A172 (cell line): ENCODE data around the gene KHK. TPM values are rescaled to one million over a fixed set of nuclear protein-coding genes. Genes with fewer than 3 reads are reported as not detected.

Experiments
- DNase-seq: peaks from one replicate; pipeline ENCODE4 v3.0.0-alpha.2; 2015; ENCODE audit warnings: low spot score
- total RNA-seq: library from RNA; depleted of rRNA; stranded (reverse); fragments of >200 nt; shearing (Covaris generic); gene quantifications from 2 replicates; pipeline ENCODE4 v1.2.3, GENCODE V29; 2014; rRNA removed

Gene KHK
- total RNA-seq, result 8.7 and 10.3 TPM in 2 replicates

DNA sequence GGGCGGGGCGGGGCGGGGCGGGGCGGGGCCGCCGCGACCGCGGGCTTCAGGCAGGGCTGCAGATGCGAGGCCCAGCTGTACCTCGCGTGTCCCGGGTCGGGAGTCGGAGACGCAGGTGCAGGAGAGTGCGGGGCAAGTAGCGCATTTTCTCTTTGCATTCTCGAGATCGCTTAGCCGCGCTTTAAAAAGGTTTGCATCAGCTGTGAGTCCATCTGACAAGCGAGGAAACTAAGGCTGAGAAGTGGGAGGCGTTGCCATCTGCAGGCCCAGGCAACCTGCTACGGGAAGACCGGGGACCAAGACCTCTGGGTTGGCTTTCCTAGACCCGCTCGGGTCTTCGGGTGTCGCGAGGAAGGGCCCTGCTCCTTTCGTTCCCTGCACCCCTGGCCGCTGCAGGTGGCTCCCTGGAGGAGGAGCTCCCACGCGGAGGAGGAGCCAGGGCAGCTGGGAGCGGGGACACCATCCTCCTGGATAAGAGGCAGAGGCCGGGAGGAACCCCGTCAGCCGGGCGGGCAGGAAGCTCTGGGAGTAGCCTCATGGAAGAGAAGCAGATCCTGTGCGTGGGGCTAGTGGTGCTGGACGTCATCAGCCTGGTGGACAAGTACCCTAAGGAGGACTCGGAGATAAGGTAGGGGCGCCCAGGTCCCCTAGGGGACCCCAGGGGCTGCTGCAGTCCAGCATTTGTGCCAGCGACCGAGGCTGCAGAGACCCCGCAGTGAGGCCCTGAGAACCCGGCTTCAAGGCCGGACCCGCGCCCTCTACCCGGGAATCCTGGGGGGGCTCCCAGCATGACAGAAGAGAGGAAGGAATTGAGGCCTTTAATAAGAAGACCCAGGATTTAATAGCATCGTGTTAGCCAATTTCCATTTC is at the start of gene KHK:
Gene KHK (plus strand): TSS at position 49 of the 870 bp plus-strand sequence. CDS start 488 bp downstream, at position 537.
- peak; percentile 51 for DNase-seq

DNA sequence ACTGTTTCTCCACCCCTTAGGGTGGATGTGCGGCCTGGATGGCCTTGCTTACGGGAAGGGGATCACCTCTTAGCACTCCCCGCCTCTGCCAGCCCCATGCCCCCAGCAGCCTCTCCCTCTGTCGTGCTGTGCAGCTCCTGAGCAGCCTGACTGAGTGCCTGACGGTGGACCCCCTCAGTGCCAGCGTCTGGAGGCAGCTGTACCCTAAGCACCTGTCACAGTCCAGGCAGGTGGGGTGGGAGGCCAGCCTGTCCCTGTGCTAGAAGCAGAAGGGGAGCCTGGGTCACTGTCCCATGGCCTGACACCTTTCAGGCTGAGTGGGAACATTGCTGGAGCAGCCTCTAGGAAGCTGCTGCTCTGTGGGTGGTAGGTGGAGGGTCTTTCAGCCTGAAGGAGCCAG is 48.6 kb upstream of the KHK start:
- no peak for DNase-seq

DNA sequence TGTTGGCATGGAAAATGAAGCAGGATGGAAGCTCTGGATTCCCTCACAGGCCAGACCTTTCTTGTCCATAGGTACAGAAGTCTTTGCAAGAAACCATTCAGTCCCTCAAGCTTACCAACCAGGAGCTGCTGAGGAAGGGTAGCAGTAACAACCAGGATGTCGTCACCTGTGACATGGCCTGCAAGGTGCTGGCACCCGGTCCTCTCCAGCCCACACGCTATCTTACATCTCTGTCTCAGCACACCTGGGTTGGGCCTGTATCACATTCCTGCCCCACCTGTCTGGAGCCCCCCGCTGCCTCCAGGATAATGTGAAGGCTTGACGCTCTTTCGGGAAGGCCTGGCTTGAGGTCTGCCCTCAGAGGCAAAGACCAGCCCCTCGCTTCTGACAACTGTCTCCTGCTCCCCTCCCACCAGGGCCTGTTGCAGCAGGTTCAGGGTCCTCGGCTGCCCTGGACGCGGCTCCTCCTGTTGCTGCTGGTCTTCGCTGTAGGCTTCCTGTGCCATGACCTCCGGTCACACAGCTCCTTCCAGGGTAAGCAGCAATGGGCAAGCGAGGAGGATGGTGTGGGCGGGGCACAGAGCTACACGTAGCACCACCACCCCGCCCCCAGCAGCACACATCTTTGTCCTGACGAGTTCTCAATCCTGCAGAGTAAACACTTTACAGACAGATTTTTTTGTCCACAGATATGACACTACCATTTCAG is 47.8 kb upstream of the KHK start:
- no peak for DNase-seq

DNA sequence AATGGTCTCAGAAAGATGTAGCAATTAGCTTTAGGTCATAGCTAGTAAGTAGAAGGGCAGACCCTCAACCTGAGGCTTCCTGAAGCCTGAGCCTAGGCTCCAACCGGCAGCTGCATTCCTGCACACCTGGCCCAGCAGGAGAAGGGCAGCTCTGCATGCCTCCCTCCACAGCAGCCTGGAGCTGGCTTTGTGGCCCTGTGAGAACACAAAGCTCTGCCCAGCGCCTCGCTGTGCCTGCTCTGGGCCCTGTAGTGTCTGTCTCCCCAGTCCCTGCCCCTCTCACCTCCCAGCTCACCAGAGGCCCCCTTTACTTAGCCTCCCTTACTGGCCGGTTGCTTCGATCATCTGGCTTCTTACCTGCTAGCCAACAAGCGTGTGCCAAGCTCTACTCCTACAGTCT is 47.1 kb upstream of the KHK start:
- DNase-seq, result no peak

DNA sequence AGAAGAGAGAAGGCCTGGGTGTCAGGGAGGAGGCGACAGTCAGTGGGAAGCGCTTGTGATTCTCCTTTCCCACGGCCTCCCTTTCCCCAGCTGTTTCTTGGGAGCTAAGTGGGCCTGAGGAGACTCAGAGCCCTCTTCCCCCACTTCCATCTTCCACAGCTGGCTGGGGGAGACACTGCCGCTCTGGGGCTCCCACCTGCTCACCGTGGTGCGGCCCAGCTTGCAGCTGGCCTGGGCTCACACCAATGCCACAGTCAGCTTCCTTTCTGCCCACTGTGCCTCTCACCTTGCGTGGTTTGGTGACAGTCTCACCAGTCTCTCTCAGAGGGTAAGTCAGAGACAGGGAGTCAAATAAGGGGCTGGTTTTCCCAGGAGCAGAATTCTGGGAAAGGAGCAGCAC is 46.7 kb upstream of the KHK start:
- DNase-seq, result no peak

DNA sequence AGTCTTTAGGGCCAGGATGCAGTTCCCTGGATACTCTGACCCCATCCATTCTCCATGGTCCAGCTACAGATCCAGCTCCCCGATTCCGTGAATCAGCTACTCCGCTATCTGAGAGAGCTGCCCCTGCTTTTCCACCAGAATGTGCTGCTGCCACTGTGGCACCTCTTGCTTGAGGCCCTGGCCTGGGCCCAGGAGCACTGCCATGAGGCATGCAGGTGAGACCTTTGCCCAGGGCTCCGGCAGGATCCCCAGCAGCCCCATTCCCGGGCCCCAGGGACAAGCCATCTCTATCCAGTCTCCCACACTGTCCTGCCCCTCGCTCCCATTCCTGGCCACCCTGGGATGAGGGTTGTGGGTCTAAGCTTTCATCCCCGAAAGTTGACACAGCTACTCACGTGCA is 46.3 kb upstream of the KHK start:
- no peak for DNase-seq

DNA sequence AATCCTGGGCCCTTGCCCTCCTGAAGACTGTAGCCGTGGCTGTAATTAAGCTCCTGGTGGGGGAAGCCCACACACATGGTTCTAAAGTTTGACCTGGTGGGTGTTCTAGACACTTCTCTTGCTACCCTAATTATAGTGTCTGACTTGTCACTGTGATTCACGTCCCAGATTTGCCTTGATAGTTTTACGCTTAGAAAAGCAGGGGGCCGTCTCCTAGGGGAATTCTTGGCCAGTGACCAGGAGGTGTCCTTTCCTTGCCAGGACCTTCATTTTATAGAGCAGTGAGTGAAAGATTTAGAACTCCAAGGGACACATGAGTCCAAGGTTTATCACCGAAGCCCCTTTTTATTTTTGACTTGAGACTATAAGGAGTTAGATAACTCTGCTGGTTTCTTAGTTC is 44.8 kb upstream of the KHK start:
- DNase-seq, result no peak

DNA sequence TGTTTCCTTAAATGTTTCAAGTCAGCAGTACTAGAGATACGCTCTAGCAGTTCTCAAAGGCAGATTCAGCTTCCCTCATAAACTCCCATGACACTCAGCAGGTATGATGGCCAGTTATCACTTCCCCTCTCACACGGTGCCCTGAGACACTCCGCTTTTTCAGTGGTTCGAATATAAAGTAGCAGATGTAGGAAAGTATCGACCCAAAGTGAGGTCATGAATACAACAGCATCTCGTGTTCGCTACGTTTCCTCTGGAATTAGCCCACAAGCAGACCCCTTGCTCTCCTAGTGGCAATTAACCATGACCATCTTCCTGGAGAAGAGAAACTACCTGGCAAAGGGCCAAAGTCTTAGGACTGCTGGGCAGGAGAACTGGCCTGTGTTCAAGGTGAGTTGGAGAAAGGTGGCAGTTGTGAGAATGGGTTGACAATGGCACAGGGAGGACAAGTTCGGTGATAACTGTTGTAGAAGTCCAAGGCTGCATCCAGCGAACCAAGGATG is 44.4 kb upstream of the KHK start:
- DNase-seq, result no peak

DNA sequence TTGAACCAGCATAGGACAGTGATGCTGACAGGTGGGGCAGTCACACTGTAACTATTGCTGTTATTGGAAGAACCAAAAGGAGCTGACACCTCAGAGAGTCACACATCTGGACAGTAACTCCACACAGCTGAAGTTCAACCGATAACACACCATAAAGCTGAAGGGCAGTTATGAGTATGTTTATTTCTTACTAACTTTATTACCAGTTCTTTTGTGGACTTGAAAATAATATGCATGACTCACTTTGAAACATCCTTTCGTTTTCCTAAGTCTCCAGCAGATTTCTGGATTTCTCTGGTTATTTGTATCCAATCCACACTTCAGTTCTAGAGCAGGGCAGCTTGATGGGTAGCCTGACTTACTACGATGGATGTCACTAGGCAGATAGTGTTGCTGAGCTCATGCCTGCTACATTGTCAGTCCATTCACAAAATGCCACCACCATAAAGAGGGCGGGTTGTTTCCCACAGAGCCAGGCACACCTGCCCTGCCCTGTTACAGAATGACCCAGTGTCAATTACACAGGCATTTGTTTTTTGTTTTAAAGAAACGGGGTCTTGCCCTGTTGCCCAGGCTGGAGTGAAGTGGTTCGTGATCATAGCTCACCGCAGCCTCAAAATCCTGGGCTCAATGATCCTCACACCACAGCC is 43.5 kb upstream of the KHK start:
- DNase-seq, result peak; percentile 18

DNA sequence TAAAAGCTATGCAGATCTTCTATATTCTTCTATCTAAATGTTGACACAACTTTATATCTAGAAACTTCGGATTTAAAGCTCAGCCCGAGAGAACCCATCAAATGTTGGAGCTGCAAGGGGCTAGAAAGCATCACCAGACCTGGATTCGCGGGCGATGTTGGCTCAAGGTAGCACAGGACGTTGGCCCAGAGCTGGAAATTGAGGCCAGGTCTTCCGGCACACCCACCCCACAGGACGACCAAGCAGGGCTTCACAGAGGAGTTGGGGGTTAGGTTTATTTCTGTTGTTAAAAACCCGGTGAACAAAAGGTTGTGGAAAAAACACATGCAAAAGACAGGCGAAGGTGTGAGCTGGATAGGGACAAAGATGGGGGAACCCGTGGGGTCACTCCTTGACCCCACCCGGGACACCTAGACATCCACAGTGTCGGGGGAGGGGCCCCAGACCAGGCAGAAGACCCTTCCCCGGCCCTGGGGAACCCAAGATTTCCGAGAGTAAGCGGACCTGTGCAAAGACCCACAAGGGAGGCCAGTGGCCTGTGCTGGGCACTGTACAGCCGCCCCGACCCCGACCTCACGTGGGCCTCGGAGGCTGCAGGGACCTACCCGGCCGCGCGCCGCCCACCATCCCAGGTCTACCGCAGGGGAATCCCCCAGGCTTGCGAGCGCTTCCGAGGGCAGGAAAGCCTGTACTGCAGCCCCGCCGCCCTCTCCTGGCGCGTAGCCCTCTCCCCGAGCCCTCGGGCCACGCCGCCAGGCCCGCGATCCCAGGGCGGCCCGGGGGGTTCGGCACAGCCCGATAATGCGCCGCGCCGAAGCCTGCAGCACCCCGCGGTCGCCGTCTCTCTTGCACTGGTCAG is 36.9 kb upstream of the KHK start:
- DNase-seq, result no peak

DNA sequence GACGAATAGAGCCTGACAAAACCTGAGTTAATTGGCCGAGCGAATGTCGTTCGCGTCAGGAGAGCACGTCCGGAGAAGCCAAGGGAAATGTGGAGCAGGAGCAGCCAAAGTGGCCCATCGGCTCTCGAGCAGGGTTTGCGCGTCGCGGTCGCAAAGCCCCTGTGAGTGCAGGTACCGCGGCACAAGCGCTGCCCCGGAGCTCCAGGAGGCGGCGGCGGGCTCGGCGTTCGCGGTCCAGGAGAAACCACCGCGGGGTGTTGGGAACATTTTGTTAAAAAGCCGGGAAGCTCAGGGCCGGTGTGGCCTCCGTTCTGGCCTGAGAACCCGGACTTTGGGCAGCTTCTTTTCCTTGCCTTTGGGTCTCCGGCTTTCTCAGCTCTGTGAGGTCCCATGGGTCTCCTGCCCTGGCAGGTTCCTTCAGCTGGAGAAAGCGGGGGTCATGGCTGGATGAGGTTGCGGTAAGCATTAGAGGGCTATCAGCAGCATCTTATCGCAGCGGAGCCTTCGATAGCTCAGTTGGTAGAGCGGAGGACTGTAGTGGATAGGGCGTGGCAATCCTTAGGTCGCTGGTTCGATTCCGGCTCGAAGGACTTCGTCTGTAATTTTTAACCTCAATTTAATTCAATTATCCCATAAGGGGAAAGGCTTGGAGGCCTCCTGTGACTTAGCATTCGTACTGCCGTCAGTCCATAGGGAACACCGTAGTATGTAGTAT is 36.1 kb upstream of the KHK start:
- peak; percentile 98 for DNase-seq

DNA sequence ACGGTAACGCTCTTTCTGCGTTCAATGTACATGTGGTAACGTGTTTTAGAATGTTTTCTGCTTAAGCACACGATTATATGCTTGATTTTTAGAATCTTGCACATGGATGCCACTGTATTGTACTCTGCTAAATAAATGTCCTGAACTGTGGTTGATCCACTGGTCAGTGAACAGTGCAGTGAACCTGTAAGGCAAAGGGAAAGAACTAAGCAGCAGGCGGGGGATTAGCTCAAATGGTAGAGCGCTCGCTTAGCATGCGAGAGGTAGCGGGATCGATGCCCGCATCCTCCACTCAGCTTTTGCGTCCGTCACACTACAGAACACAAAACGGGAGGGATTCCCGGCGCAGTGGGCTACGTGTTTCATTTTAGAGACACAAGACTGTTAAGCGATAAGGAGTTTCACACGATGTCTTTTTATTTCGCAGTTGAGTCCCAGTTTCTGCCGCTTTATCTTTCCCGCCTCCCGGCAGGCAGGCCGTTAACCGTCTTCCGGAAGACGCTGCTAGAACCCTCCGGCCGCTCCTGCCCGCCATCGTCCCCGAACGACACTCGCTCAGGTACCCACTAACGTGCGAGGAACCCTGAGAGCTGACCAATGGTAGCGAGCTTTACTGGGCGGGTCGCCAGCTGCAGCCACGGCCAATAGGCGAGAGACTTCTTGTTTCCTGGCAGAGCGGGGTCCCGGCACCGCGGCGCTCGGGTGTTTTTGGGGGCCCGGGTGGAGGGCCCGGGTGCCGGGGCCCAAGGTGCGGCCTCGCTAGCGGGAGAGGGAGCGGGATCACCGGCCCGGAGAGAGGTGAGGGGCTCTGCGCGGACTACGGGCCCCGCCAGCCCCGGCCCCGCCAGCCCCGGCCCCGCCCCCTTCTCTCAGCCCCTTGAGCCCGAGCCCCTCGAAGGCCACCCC is 35.3 kb upstream of the KHK start, which contains the start of gene AGBL5:
Gene AGBL5 (plus strand): TSS at position 673 of the 906 bp plus-strand sequence. CDS start 1,291 bp downstream, outside the sequence.
- peak; percentile 93 for DNase-seq

DNA sequence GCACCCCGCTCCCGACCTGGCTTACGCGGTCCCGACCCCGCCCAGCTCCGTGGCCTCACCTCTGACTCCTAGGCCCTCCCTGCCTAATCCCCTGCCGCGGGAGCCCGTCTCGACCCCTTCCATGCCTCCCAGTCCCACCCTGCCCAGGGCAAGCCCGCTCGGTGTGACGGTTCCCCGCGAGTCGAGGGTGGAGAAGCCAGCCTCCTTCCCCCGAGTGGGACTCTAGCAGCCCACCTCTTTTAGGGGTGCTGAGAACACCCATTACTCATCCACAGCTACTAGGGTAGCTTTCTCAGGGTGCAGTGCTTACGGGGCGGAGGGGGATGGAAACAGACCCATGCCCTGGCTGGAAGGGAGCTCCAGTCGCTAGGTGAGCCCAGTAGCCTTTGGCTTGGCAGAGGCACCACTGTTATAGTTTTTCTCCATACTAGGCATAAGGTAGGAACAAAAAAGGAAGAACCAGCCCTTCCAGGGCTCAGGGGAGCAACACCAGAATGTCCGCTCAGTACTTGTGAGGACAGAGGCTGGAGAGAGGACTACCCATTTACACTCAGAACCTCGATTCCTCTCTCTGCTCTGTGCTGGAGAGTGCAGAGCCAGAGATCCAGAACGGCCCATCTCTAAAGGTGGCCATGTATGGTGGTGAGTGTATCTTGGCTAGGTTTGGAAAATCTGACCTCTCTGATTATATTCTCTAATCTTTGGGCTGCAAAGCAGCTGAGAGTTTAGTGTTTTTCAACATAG is 34.5 kb upstream of the KHK start:
- no peak for DNase-seq

DNA sequence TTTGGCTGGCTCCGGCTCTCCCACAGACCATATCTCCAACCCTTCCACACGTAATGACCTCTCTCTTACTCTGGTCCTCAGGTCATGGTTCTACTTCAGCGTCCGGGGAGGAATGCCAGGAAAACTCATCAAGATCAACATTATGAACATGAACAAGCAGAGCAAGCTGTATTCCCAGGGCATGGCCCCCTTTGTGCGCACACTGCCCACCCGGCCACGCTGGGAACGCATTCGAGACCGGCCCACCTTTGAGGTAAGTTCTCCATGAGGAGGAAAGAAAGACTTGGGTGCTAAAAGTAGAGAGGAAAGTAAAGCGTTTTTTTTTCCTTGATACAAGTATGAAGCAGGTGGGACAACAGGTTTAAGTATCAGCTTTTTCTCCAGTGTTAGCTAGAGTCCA is 33.3 kb upstream of the KHK start:
- no peak for DNase-seq

DNA sequence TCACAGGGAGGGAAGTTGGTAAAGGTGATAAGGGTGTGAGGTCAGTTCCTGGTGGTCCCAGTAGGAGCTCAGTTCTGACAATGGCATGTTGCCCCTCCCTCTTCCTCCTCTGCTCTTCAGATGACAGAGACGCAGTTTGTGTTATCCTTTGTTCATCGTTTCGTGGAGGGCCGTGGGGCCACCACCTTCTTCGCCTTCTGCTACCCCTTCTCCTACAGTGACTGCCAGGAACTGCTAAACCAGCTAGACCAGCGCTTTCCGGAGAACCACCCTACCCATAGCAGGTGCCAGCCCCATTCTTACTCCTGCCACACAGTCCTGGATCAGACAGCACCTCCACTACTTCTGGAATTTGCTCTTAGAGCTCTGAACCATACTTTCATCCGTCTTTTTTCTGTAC is 32.8 kb upstream of the KHK start:
- DNase-seq, result no peak

DNA sequence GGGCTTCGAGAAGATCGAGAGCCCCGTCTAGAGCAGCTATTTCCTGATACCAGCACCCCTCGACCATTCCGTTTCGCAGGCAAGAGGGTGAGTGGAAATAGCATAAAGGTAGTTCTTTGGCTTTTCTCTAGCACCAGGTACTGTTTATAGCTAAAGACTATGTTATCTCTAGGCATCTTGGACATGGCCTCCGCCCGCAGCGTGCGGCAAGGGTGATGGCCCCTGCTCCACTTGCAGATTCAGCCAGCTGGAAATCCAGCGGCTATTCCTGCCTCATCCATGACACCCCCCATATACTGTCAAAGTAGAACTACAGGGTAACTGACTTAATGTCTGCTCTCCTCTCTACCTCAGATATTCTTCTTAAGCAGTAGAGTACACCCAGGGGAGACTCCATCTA is 31.9 kb upstream of the KHK start:
- DNase-seq, result no peak

DNA sequence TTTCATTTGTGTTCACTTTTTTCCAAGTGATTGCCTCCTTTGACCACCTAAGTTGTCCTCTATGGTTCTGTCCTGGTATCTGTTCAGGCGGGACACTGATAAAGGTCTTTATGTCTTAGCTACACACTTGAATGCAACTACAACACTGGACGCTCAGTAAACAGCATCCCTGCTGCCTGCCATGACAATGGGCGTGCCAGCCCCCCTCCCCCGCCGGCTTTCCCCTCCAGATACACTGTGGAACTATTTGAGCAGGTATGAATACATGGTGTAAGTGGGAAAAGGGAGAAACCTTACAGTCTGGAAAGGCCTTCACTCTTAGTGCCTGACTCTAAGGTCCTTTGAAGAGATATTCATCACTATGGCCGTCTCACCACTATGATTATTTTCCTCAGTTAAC is 29.4 kb upstream of the KHK start:
- no peak for DNase-seq

DNA sequence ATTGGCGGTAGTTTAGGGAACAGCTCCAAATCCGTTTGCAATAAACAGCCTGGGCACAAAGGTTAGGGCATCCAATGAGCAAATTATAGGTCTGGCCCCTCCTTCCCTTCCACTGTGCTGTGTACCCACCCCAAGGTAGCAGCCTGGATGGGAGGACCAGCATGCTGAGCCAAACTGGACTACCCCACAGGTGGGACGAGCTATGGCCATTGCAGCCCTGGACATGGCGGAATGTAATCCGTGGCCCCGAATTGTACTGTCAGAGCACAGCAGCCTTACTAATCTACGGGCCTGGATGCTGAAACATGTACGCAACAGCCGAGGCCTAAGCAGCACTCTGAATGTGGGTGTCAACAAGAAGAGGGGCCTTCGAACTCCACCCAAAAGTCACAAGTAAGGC is 28.4 kb upstream of the KHK start:
- DNase-seq, result no peak
